Measurements from ENCODE around the gene SIN3A. TPM values are rescaled to one million over a fixed set of nuclear protein-coding genes. Genes with fewer than 3 reads are reported as not detected.

SIN3A gene
- total and polyA plus RNA-seq, 4 donors, result 6.8 to 21.9 (median 13.3) TPM

DNA sequence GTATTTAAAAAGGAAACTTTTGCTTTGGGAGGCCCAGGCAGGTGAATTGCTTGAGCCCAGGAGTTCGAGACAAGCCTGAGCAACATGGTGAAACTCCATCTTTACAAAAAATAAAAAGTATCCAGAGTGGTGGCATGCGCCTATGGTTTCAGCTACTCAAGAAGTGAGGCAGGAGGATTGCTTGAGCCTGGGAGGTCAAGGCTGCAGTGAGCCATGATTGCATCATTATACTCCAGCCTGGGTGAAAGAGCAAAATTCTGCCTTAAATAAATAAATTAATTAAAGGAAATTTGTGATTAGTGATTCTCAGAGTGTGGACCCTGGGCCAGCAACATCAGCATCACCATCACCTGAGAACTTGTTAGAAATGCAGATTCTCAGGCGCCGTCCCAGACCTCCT lies 125.6 kb downstream of the SIN3A start:
- H3K9me3 ChIP-seq (ENCODE audit: control insufficient read depth in 4 of 4, low read length in 3 of 4), result no peaks in the 10 kb centered on the region
- no peak for DNase-seq (ENCODE audit: low spot score)
- no peaks in the 10 kb centered on the region for H3K27me3 ChIP-seq (ENCODE audit: control insufficient read depth in 4 of 4, insufficient read depth in 4 of 4, low read length in 3 of 4)
- TF ChIP-seq, protein P1, sequence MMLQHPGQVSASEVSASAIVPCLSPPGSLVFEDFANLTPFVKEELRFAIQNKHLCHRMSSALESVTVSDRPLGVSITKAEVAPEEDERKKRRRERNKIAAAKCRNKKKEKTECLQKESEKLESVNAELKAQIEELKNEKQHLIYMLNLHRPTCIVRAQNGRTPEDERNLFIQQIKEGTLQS (IDR thresholded peaks at IDR 0.05), result no peak
- TF ChIP-seq ZBTB33 (IDR thresholded peaks at IDR 0.05) (no peak), NR2F2 (IDR thresholded peaks at IDR 0.05) (no peak), YY1 (IDR thresholded peaks at IDR 0.05) (no peak), REST (IDR thresholded peaks at IDR 0.05) (no peak), RAD21 (IDR thresholded peaks at IDR 0.05) (no peak), SP1 (IDR thresholded peaks at IDR 0.05) (no peak), HNF4G (IDR thresholded peaks at IDR 0.05) (no peak), CTCF (IDR thresholded peaks at IDR 0.05; ENCODE audit: low read depth, low read length, missing input control) (no peak), FOXA2 (IDR thresholded peaks at IDR 0.05) (no peak), FOXA1 (IDR thresholded peaks at IDR 0.05) (no peak), RXRA (IDR thresholded peaks at IDR 0.05) (no peak)
- TF ChIP-seq, protein P2, sequence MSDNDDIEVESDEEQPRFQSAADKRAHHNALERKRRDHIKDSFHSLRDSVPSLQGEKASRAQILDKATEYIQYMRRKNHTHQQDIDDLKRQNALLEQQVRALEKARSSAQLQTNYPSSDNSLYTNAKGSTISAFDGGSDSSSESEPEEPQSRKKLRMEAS (IDR thresholded peaks at IDR 0.05), result no peak
- no peak overlapping the region for H3K4me3 ChIP-seq (ENCODE audit: low read depth in 1 of 3, low read length in 3 of 3)
- WGBS, result 93% methylated on average over 4 of the region's 4 CpGs
- H3K4me1 ChIP-seq (ENCODE audit: control insufficient read depth in 4 of 4, insufficient read depth in 4 of 4, low read length in 3 of 4), result no peaks in the 10 kb centered on the region
- H3K36me3 ChIP-seq (ENCODE audit: control insufficient read depth in 4 of 4, insufficient read depth in 3 of 4, low read depth in 1 of 4, low read length in 3 of 4), result no peaks in the 10 kb centered on the region
- H3K9ac ChIP-seq (ENCODE audit: low read depth in 1 of 2, low read length in 2 of 2), result no peak overlapping the region
- no peak overlapping the region for H3K27ac ChIP-seq (ENCODE audit: low read depth in 1 of 2, low read length in 2 of 2)

DNA sequence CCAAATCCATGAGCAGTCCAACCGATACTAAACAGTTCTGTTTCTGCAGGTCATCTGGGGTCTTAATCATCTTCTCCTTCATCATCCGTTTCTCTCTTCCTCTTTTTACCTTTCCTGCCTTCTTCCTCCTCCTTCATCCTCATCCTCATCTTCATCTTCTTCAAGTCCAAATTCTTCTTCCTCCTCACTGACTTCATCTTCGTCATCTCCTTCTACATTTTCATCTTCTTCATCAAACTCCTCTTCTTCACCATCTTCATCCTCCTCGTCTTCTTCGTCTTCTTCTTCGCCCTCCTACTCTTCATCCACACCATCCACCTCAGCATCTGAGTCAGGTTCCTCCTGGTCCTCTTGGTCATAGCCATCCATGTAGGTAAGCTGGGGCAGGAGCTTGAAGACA lies 129.8 kb downstream of the SIN3A start:
- Histone ChIP-seq H3K27ac (ENCODE audit: low read depth in 1 of 2, low read length in 2 of 2) (no peak overlapping the region), H3K4me1 (ENCODE audit: control insufficient read depth in 4 of 4, insufficient read depth in 4 of 4, low read length in 3 of 4) (no peaks in the 10 kb centered on the region), H3K9ac (ENCODE audit: low read depth in 1 of 2, low read length in 2 of 2) (no peak overlapping the region), H3K27me3 (ENCODE audit: control insufficient read depth in 4 of 4, insufficient read depth in 4 of 4, low read length in 3 of 4) (no peaks in the 10 kb centered on the region), H3K4me3 (ENCODE audit: low read depth in 1 of 3, low read length in 3 of 3) (no peak overlapping the region), H3K36me3 (ENCODE audit: control insufficient read depth in 4 of 4, insufficient read depth in 3 of 4, low read depth in 1 of 4, low read length in 3 of 4) (no peaks in the 10 kb centered on the region), H3K9me3 (ENCODE audit: control insufficient read depth in 4 of 4, low read length in 3 of 4) (no peaks in the 10 kb centered on the region)
- DNase-seq (ENCODE audit: low spot score), result no peak
- 90% methylated on average over 6 of the region's 6 CpGs for WGBS
- TF ChIP-seq TAF1 (conservative IDR thresholded peaks at IDR 0.05), result no peak
- no peak for TF ChIP-seq FOXA1 (IDR thresholded peaks at IDR 0.05)
- no peak for TF ChIP-seq REST (IDR thresholded peaks at IDR 0.05)
- no peak for TF ChIP-seq RAD21 (IDR thresholded peaks at IDR 0.05)
- TF ChIP-seq EGR1 (IDR thresholded peaks at IDR 0.05; ENCODE audit: low read depth in 2 of 2), result no peak
- no peak for TF ChIP-seq JUND (IDR thresholded peaks at IDR 0.05)
